ENCODE measurements around the gene NTM. TPM values are rescaled to one million over a fixed set of nuclear protein-coding genes. Genes with fewer than 3 reads are reported as not detected.
A peak's percentile ranks its signal among the peaks of the same experiment; 100 is the strongest.

NTM gene
- polyA plus RNA-seq, 4 donors = 0.94 to 3.1 (median 1.4) TPM; not detected in 1

DNA sequence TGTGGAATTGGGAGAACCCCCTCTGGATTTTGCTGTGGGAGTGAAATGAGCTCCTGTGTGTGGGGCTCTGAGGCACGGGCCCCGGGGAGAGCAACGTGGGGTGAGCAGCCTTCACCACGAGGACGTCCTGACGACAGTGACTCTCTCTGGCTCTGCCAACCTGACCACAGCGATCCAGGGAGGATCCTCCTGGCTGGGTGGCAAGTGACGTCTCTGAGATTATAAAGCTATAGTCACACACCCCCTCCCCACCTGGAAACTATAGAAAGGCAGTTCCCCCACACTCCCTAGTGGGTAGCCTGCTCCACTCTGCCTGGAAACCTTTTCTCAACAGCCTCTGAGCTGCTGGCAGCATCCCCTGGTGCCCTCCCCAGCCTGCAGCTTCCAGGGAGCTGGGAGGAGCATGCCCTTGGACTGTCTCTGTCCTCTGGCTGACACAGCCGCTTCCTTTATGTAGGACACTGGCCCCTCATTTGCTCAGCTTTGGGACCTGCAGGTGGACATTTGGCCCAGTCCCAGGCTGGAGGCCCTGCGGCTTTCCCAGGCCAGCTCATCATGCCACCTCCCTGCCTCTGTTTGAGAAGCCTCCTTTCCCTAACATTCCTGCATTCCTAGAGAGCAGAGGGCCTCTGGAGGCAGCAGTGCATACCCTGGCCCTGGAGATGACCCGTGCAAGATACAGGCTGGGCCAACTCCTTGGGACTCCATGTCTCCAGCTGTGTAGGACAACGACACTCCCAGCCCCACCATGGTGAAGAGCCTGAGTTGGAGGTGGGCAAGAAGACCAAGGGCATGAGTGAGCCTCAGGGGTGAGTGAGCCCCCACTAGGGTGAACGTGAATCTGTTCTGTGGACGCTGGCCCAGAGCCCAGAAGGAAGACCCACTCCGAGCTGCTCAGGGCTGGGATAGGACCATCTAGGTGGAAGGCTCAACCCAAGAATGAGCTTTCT lies 314.0 kb downstream of the NTM start:
- peaks cover 0 to 3% (median 0%) of the 10 kb centered on the region in 3 donors for H3K27me3 ChIP-seq (ENCODE audit: control insufficient read depth in 3 of 3, insufficient read depth in 3 of 3, low read length in 3 of 3)
- FAIRE-seq = no peak
- H3K4me3 ChIP-seq (ENCODE audit: low read depth in 1 of 3, low read length in 3 of 3) = no peak overlapping the region
- WGBS, 3 donors = 67 to 83% (median 75%) methylated on average over 15 of the region's 15 CpGs
- no peaks in the 10 kb centered on the region for H3K36me3 ChIP-seq (ENCODE audit: control insufficient read depth in 3 of 3, insufficient read depth in 2 of 3, low read depth in 1 of 3, low read length in 3 of 3)
- H3K27ac ChIP-seq (ENCODE audit: low read depth in 1 of 3, low read length in 2 of 3) = no peak overlapping the region
- H3K4me1 ChIP-seq (ENCODE audit: control insufficient read depth in 3 of 3, insufficient read depth in 2 of 3, low read depth in 1 of 3, low read length in 2 of 3) = no peaks in the 10 kb centered on the region
- no peak for DNase-seq
- H3K9me3 ChIP-seq (ENCODE audit: control insufficient read depth in 2 of 2, insufficient read depth in 1 of 2, low read depth in 1 of 2, low read length in 1 of 2) = no peaks in the 10 kb centered on the region

DNA sequence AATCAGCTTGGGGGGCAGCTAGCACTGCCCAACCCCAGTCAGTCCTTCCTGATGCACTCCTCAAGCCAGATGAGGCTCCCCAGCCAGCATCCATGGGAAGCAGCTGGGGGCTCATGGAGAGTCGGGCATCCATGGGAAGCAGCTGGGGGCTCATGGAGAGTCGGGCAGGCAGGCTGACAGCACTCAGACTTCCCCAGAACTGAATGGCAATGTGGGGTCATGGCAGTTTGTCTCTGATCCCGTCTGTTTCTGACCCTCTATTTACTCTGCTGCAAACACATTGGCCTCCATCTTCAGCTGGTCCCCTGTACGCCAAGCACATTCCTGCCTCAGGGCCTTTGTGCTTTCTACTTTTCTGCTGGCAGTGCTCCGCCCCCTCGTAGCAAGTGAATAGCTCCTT lies 314.8 kb downstream of the NTM start:
- Histone ChIP-seq H3K27me3 (ENCODE audit: control insufficient read depth in 3 of 3, insufficient read depth in 3 of 3, low read length in 3 of 3) (peaks cover 0 to 3% (median 0%) of the 10 kb centered on the region in 3 donors), H3K9me3 (ENCODE audit: control insufficient read depth in 2 of 2, insufficient read depth in 1 of 2, low read depth in 1 of 2, low read length in 1 of 2) (no peaks in the 10 kb centered on the region), H3K27ac (ENCODE audit: low read depth in 1 of 3, low read length in 2 of 3) (no peak overlapping the region), H3K4me3 (ENCODE audit: low read depth in 1 of 3, low read length in 3 of 3) (no peak overlapping the region), H3K36me3 (ENCODE audit: control insufficient read depth in 3 of 3, insufficient read depth in 2 of 3, low read depth in 1 of 3, low read length in 3 of 3) (no peaks in the 10 kb centered on the region), H3K4me1 (ENCODE audit: control insufficient read depth in 3 of 3, insufficient read depth in 2 of 3, low read depth in 1 of 3, low read length in 2 of 3) (no peaks in the 10 kb centered on the region)
- FAIRE-seq (no peak), DNase-seq (no peak)
- WGBS, 3 donors = 71 to 78% (median 78%) methylated on average over 6 of the region's 6 CpGs

DNA sequence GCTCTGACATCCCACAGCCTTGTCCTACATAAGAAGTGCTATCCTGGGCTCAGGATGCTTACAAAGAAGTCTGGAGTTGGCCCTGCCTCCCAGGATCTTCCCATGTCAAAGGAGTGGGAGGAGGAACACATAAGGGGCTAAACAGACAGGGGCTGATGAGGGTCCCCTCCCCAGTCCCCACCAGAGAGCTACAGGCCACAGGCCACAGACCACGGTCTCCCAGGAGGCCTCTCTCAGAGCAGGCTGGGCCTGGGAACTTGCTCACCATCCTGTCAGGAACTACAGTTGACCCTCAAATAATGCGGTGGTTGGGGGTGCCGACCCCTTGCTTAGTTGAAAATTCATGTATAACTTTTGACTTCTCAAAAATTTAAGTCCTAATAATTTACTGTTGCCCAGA lies 315.5 kb downstream of the NTM start:
- 89% methylated on average over 3 of the region's 3 CpGs for WGBS, 3 donors
- Histone ChIP-seq H3K27ac (ENCODE audit: low read depth in 1 of 3, low read length in 2 of 3) (no peak overlapping the region), H3K4me3 (ENCODE audit: low read depth in 1 of 3, low read length in 3 of 3) (no peak overlapping the region), H3K36me3 (ENCODE audit: control insufficient read depth in 3 of 3, insufficient read depth in 2 of 3, low read depth in 1 of 3, low read length in 3 of 3) (no peaks in the 10 kb centered on the region), H3K27me3 (ENCODE audit: control insufficient read depth in 3 of 3, insufficient read depth in 3 of 3, low read length in 3 of 3) (peaks cover 0 to 3% (median 0%) of the 10 kb centered on the region in 3 donors), H3K9me3 (ENCODE audit: control insufficient read depth in 2 of 2, insufficient read depth in 1 of 2, low read depth in 1 of 2, low read length in 1 of 2) (no peaks in the 10 kb centered on the region), H3K4me1 (ENCODE audit: control insufficient read depth in 3 of 3, insufficient read depth in 2 of 3, low read depth in 1 of 3, low read length in 2 of 3) (no peaks in the 10 kb centered on the region)
- no peak for FAIRE-seq
- DNase-seq = no peak

DNA sequence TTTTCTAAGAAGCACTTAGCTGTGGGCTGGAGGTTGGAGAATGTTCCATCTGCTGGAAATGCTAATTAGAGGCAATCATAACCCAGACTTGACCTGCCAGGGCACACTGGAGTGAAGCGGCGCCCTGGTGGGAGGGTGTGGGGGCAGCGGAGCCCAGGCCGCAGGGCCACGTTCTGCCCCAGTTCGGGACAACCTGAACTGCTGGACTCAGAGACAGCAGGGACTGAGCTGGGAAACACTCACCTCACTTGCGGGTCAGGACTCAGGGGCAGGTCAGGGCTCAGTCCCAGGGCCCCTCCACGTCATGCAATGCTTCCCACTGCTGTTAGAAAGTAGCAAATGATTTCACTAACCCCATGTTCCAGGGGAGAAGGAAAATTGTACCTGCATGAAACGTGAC lies 316.4 kb downstream of the NTM start:
- no peak overlapping the region for H3K4me3 ChIP-seq (ENCODE audit: low read depth in 1 of 3, low read length in 3 of 3)
- H3K4me1 ChIP-seq (ENCODE audit: control insufficient read depth in 3 of 3, insufficient read depth in 2 of 3, low read depth in 1 of 3, low read length in 2 of 3) = no peaks in the 10 kb centered on the region
- FAIRE-seq (no peak), DNase-seq (no peak)
- H3K36me3 ChIP-seq (ENCODE audit: control insufficient read depth in 3 of 3, insufficient read depth in 2 of 3, low read depth in 1 of 3, low read length in 3 of 3) = no peaks in the 10 kb centered on the region
- H3K27ac ChIP-seq (ENCODE audit: low read depth in 1 of 3, low read length in 2 of 3) = no peak overlapping the region
- no peaks in the 10 kb centered on the region for H3K9me3 ChIP-seq (ENCODE audit: control insufficient read depth in 2 of 2, insufficient read depth in 1 of 2, low read depth in 1 of 2, low read length in 1 of 2)
- WGBS, 3 donors = 83 to 90% (median 89%) methylated on average over 9 of the region's 9 CpGs
- peaks cover 0 to 6% (median 0%) of the 10 kb centered on the region in 3 donors for H3K27me3 ChIP-seq (ENCODE audit: control insufficient read depth in 3 of 3, insufficient read depth in 3 of 3, low read length in 3 of 3)

DNA sequence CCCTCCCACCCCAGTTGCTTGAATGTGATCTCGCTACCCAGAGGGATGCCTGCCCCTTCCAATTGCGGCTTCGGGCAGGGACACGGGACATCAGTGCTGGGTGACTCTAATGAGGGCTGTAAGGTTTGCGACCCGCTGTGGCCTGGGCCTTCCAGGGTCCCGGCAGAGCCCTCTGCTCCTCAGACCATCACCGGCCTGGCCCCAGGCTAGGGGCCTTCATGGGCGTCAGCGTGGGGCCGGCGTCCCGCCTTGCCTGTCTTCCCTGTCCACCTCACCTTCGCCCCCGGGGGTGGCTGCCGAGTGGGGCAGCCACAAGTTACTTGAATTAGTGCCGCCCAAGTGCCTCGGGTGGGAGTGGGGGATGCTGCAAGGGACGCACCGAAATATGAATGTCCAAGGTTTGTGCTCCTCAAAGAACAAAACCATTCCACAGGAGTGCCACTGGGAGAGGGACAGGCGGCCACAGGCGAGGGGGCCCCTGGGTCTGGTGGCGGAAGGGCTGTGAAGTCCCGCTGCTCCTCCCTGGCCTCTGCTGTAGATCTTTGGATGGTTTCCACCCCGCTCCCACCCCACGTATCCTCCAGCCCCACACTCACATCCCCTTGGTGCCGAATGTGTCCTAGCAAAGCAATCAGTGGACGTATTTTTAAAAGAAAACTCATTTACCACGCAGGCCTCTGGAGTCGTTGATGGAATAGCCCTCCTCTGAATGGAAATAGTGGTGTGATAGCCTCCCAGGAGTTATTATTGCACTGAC lies 317.1 kb downstream of the NTM start:
- Histone ChIP-seq H3K9me3 (ENCODE audit: control insufficient read depth in 2 of 2, insufficient read depth in 1 of 2, low read depth in 1 of 2, low read length in 1 of 2) (no peaks in the 10 kb centered on the region), H3K4me3 (ENCODE audit: low read depth in 1 of 3, low read length in 3 of 3) (no peak overlapping the region), H3K4me1 (ENCODE audit: control insufficient read depth in 3 of 3, insufficient read depth in 2 of 3, low read depth in 1 of 3, low read length in 2 of 3) (no peaks in the 10 kb centered on the region), H3K27ac (ENCODE audit: low read depth in 1 of 3, low read length in 2 of 3) (no peak overlapping the region), H3K27me3 (ENCODE audit: control insufficient read depth in 3 of 3, insufficient read depth in 3 of 3, low read length in 3 of 3) (peaks cover 0 to 10% (median 0%) of the 10 kb centered on the region in 3 donors), H3K36me3 (ENCODE audit: control insufficient read depth in 3 of 3, insufficient read depth in 2 of 3, low read depth in 1 of 3, low read length in 3 of 3) (no peaks in the 10 kb centered on the region)
- FAIRE-seq = no peak
- WGBS, 3 donors = 84 to 85% (median 84%) methylated on average over 27 to 30 of the region's 30 CpGs
- DNase-seq = no peak

DNA sequence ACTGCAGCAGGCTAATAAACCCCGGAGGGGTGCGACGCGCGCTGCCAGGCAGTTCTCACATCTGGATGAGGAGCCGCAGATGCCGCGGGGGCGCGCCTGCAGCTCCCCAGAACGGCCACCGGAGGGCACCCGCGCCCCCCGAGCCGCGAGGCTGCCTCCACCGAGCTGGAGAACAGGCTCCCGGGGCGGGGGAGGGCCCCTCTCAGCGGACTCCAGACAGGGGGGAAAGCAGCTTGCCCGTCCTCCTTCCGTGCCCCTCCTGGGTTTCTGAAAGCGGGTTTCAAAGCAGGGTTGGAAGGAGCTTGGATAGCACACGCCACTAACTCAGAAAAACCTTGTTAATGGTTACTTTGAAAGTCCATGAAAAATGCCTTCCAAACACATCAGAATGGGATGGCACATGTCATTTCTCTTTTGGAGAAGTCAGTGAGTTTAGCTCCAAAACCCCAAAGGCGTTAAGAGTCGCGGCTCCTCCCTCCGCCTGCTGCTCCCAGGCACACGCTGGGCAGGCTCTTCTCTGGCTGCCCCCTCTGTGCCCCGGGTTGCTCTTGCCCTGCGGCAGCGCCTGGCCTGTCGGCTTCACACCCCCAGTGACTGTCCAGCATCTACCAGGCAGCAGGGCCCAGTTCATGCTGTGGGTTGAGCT lies 317.8 kb downstream of the NTM start:
- no peaks in the 10 kb centered on the region for H3K9me3 ChIP-seq (ENCODE audit: control insufficient read depth in 2 of 2, insufficient read depth in 1 of 2, low read depth in 1 of 2, low read length in 1 of 2)
- H3K36me3 ChIP-seq (ENCODE audit: control insufficient read depth in 3 of 3, insufficient read depth in 2 of 3, low read depth in 1 of 3, low read length in 3 of 3) = no peaks in the 10 kb centered on the region
- WGBS, 3 donors = 17 to 19% (median 19%) methylated on average over 31 to 34 of the region's 34 CpGs
- no peak overlapping the region for H3K27ac ChIP-seq (ENCODE audit: low read depth in 1 of 3, low read length in 2 of 3)
- DNase-seq (peak; percentile 41 to 56), FAIRE-seq (no peak)
- H3K4me1 ChIP-seq (ENCODE audit: control insufficient read depth in 3 of 3, insufficient read depth in 2 of 3, low read depth in 1 of 3, low read length in 2 of 3) = no peaks in the 10 kb centered on the region
- H3K4me3 ChIP-seq (ENCODE audit: low read depth in 1 of 3, low read length in 3 of 3) = no peak overlapping the region
- H3K27me3 ChIP-seq (ENCODE audit: control insufficient read depth in 3 of 3, insufficient read depth in 3 of 3, low read length in 3 of 3) = peaks cover 0 to 13% (median 0%) of the 10 kb centered on the region in 3 donors

DNA sequence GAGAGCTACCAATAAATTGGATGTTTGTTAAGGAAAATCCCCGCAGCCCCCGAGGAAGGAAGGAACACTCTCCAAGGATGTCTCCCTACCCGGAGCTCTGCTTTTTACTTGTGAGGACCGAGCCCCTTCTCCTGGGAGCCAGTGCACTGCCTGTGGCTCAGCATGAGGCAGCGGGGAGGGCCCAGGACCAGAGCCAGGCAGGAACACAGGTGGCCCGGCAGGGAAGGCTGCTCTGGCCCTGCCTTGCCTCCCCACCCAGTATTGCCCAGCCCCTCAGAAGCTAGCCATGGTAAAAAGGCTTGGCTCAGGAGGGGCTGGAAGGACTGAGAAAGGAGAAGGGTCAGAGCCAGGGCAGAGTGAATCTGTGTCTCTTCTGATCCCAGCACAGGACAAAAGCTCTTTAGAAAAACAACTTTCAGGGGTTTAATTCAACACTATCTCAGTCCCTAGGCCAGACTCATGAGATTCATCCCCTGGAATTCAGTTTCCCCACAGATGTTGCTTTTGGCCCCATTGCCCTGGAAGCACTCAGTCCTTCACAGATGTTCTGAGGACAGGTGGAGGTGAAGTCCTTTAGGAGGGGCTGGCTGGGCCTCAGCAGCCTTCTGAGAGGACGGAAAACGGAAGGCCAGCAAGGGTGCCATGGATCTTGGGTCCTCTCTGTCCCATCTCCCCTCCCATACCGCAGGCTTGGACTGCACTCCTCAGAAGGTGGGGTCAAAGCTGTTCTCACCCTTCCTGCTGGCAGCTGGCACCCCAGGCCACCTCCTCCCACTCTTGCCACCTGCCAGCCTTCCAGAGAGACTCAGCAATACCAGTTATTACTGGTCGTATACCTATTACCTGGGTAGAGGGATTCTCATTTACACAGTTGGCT lies 318.9 kb downstream of the NTM start:
- H3K36me3 ChIP-seq (ENCODE audit: control insufficient read depth in 3 of 3, insufficient read depth in 2 of 3, low read depth in 1 of 3, low read length in 3 of 3) = no peaks in the 10 kb centered on the region
- peaks cover 0 to 19% (median 4%) of the 10 kb centered on the region in 3 donors for H3K27me3 ChIP-seq (ENCODE audit: control insufficient read depth in 3 of 3, insufficient read depth in 3 of 3, low read length in 3 of 3)
- no peak overlapping the region for H3K27ac ChIP-seq (ENCODE audit: low read depth in 1 of 3, low read length in 2 of 3)
- DNase-seq (no peak), FAIRE-seq (no peak)
- no peaks in the 10 kb centered on the region for H3K9me3 ChIP-seq (ENCODE audit: control insufficient read depth in 2 of 2, insufficient read depth in 1 of 2, low read depth in 1 of 2, low read length in 1 of 2)
- H3K4me3 ChIP-seq (ENCODE audit: low read depth in 1 of 3, low read length in 3 of 3) = no peak overlapping the region
- H3K4me1 ChIP-seq (ENCODE audit: control insufficient read depth in 3 of 3, insufficient read depth in 2 of 3, low read depth in 1 of 3, low read length in 2 of 3) = no peaks in the 10 kb centered on the region
- 68 to 88% (median 74%) methylated on average over 10 of the region's 10 CpGs for WGBS, 3 donors

Measured in small intestine (tissue), 7 donors.